ENCODE data around the gene KMT2D.

Gene KMT2D

DNA sequence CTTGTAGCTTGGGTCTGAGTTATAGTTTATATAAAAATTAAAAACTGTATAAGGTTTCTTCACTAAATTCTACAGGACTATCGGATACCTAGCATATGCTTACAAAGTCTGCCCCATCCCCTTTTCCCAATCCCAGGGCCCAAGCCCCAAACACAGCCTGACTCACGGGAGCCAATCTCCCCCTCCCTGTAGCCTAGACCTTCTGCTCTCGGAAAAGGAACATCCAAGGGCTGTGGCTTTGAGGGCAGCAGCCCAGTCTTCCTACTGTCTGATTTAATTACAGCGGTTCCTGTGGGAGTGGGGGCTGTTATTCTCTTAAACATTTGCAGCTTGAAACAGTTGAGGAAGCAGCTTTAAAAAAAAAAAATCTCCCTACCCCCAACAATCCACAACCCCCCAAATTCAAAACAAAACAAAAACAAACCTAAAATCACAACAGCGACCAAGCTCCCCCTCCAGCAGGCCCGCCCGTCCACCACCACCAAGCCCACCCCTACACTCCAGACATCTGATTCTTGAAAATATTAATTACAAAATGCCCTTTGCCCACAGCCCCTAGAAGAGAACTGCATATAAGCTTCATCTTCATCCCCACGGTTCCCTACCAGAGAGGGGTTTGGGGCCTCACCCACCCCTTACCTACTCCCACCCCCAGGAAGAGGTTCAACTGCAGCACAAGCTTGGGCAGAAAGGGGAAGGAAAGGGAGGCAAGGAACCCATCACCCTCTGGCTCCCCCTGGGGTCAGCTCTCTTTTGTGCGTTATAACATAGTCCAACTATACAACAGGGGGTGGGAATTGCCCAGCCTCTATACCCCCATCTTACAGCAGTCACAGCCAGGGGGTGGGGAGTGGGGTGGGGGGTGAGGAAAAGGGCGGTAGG, 40.9 kb downstream of the KMT2D start:
- Histone ChIP-seq H2AFZ (ENCODE audit: low read depth, low read length) (no peak overlapping the region), H3K79me2 (ENCODE audit: insufficient read depth, low read length) (peaks cover 31% of the 10 kb centered on the region), H3K27ac (ENCODE audit: low read length) (peak overlapping the region; percentile 94), H3K4me1 (ENCODE audit: insufficient read depth, low read length) (peaks cover 30% of the 10 kb centered on the region), H3K9me3 (ENCODE audit: insufficient read depth, low read length, severe bottlenecking) (no peaks in the 10 kb centered on the region), H3K36me3 (ENCODE audit: insufficient read depth, low read length) (peaks cover 40% of the 10 kb centered on the region), H3K27me3 (ENCODE audit: insufficient read depth, low read length, poor library complexity) (no peaks in the 10 kb centered on the region), H3K4me3 (ENCODE audit: low read depth in 1 of 2, low read length in 2 of 2) (peak overlapping the region; percentile 36 to 39; a peak in 3 of 4 replicates), H4K20me1 (ENCODE audit: insufficient read depth, low read length) (peaks cover under 1% of the 10 kb centered on the region; the same call in 1 of the 2 replicates), H3K4me2 (ENCODE audit: insufficient read depth, low read length) (peak overlapping the region; percentile 91), H3K9ac (ENCODE audit: low read depth, low read length) (peak overlapping the region; percentile 70)
- TF ChIP-seq, protein P1, sequence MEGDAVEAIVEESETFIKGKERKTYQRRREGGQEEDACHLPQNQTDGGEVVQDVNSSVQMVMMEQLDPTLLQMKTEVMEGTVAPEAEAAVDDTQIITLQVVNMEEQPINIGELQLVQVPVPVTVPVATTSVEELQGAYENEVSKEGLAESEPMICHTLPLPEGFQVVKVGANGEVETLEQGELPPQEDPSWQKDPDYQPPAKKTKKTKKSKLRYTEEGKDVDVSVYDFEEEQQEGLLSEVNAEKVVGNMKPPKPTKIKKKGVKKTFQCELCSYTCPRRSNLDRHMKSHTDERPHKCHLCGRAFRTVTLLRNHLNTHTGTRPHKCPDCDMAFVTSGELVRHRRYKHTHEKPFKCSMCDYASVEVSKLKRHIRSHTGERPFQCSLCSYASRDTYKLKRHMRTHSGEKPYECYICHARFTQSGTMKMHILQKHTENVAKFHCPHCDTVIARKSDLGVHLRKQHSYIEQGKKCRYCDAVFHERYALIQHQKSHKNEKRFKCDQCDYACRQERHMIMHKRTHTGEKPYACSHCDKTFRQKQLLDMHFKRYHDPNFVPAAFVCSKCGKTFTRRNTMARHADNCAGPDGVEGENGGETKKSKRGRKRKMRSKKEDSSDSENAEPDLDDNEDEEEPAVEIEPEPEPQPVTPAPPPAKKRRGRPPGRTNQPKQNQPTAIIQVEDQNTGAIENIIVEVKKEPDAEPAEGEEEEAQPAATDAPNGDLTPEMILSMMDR (IDR thresholded peaks at IDR 0.05; ENCODE audit: borderline replicate concordance, extremely low read depth, low read length, poor library complexity, severe bottlenecking), result peak; percentile 70
- no peak for TF ChIP-seq EZH2 (IDR thresholded peaks at IDR 0.05; ENCODE audit: borderline replicate concordance, low read depth, low read length, severe bottlenecking)
- ATAC-seq (ENCODE audit: insufficient read depth, low read depth) (peak; percentile 41), DNase-seq (peak; percentile 72)

DNA sequence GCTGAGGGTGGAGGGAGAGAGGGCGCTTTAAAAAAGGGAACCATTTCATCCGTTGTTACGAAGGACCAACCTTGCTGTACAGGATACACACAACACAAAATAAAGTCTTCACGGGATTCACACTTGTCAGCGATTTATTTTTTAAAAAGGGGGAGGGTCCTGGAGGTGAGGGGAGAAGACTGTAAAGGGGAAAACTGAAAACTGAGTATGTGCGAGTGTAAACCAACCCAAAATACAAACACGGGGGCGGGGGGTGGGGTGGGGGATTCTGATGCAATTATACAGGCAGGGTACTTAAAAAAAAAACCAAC, 41.5 kb downstream of the KMT2D start:
- H3K36me3 ChIP-seq (ENCODE audit: insufficient read depth, low read length), result peaks cover 34% of the 10 kb centered on the region
- peak overlapping the region; percentile 94 for H3K27ac ChIP-seq (ENCODE audit: low read length)
- DNase-seq, result no peak
- H3K9ac ChIP-seq (ENCODE audit: low read depth, low read length), result peak overlapping the region; percentile 70
- TF ChIP-seq EZH2 (IDR thresholded peaks at IDR 0.05; ENCODE audit: borderline replicate concordance, low read depth, low read length, severe bottlenecking), result no peak
- TF ChIP-seq, protein P1 (IDR thresholded peaks at IDR 0.05; ENCODE audit: borderline replicate concordance, extremely low read depth, low read length, poor library complexity, severe bottlenecking), result no peak
- H2AFZ ChIP-seq (ENCODE audit: low read depth, low read length), result peak overlapping the region; percentile 83
- peaks cover 37% of the 10 kb centered on the region for H3K79me2 ChIP-seq (ENCODE audit: insufficient read depth, low read length)
- peak; percentile 33 for ATAC-seq (ENCODE audit: insufficient read depth, low read depth)
- H4K20me1 ChIP-seq (ENCODE audit: insufficient read depth, low read length), result no peaks in the 10 kb centered on the region
- H3K9me3 ChIP-seq (ENCODE audit: insufficient read depth, low read length, severe bottlenecking), result no peaks in the 10 kb centered on the region
- H3K27me3 ChIP-seq (ENCODE audit: insufficient read depth, low read length, poor library complexity), result no peaks in the 10 kb centered on the region
- peak overlapping the region; percentile 36 to 66; a peak in 3 of 4 replicates for H3K4me3 ChIP-seq (ENCODE audit: low read depth in 1 of 2, low read length in 2 of 2)
- H3K4me2 ChIP-seq (ENCODE audit: insufficient read depth, low read length), result peak overlapping the region; percentile 91
- H3K4me1 ChIP-seq (ENCODE audit: insufficient read depth, low read length), result peaks cover 30% of the 10 kb centered on the region

DNA sequence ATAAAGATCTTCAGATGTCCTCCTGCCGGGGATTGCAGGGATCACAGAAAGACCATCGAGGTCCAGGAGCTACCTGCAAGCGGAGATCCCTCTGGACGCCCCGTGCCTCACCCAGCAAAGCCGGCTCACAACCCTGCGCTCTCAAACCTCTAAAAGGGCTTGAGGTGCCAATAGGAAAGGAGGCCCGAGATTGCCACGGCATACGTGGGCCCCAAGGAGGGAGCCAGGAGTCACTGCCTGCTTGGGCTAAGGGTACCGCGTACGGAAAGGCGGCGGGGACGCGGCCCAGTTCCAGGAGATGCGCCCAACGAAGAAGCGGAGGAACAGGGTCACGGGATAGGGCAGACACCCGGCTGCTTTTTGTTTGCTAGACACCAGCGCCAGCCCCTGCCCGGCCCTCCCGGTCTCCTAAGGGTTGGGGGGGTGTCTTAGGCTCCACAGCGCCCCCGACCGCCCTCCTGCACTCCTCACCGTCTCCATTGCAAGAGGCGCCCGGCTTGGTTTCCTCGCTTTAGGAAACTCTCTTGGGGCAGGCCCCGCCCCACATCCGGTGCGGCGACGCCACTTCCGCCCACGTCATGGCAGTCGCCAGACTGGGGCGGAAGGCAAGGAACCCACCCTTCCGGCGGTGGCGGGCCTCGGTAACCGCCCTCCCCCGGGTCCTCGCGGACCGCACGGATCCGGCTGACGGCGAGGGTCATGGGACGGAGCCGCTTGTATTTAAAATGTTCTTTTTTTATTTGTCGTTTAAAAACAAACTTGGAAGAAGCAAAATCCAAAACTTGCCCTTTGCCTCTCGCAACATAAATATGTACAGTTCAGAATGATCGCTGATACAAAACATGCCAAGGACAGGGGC, 42.1 kb downstream of the KMT2D start, which contains the start of gene PRKAG1:
PRKAG1 (minus strand) TSS at position 516 of the 859 bp plus-strand sequence; CDS start at position 480, 36 bp downstream.
- Histone ChIP-seq H3K4me2 (ENCODE audit: insufficient read depth, low read length) (peak within 1 kb of the TSS; percentile 91), H4K20me1 (ENCODE audit: insufficient read depth, low read length) (no peaks in the 10 kb centered on the region), H3K9me3 (ENCODE audit: insufficient read depth, low read length, severe bottlenecking) (no peaks in the 10 kb centered on the region), H3K4me1 (ENCODE audit: insufficient read depth, low read length) (peaks cover 30% of the 10 kb centered on the region), H3K79me2 (ENCODE audit: insufficient read depth, low read length) (peaks cover 38% of the 10 kb centered on the region), H3K4me3 (ENCODE audit: low read depth in 1 of 2, low read length in 2 of 2) (peak within 1 kb of the TSS; percentile 36 to 66), H2AFZ (ENCODE audit: low read depth, low read length) (peak within 1 kb of the TSS; percentile 85), H3K27ac (ENCODE audit: low read length) (peak within 1 kb of the TSS; percentile 94), H3K9ac (ENCODE audit: low read depth, low read length) (peak within 1 kb of the TSS; percentile 70), H3K27me3 (ENCODE audit: insufficient read depth, low read length, poor library complexity) (no peaks in the 10 kb centered on the region), H3K36me3 (ENCODE audit: insufficient read depth, low read length) (peaks cover 29% of the 10 kb centered on the region)
- TF ChIP-seq, protein P1 (IDR thresholded peaks at IDR 0.05; ENCODE audit: borderline replicate concordance, extremely low read depth, low read length, poor library complexity, severe bottlenecking), result peak; percentile 76
- TF ChIP-seq EZH2 (IDR thresholded peaks at IDR 0.05; ENCODE audit: borderline replicate concordance, low read depth, low read length, severe bottlenecking), result no peak
- DNase-seq, result peak; percentile 97
- ATAC-seq (ENCODE audit: insufficient read depth, low read depth), result peak; percentile 85

All from DND-41 (cell line).